AG04450 (cell line): ENCODE results near the gene VPS8. TPM values are rescaled to one million over a fixed set of nuclear protein-coding genes. Genes with fewer than 3 reads are reported as not detected.

Experiments used
- CTCF ChIA-PET: fragments of 300-600, 350-600 bp; formaldehyde crosslinking; extraction: SDS; loops from one replicate; lab custom pipeline; 2022; ENCODE audit warnings: antibody characterized with exemption, inconsistent platforms; lab: Charles Lee
- POLR2A ChIA-PET: fragments of 350-600 bp; formaldehyde crosslinking; extraction: SDS; loops from one replicate; lab custom pipeline; 2021; ENCODE audit warnings: antibody characterized with exemption, inconsistent platforms; lab: Yijun Ruan, JAX
- DNase-seq: peaks from one replicate; pipeline ENCODE4 v3.0.0-alpha.2; 2011; ENCODE audit warnings: low read depth, low spot score
- H3K27ac ChIP-seq: one replicate; pipeline ENCODE4 v1.5.1; 2012; ENCODE audit warnings: low read depth, low read length, control low read depth
- H3K27me3 ChIP-seq: one replicate; pipeline ENCODE4 v1.6.0; 2012; ENCODE audit warnings: low read length; ENCODE audit not compliant: control insufficient read depth, insufficient read depth
- H3K4me3 ChIP-seq: 2 replicates; pipeline ENCODE4 v1.5.1; 2011; ENCODE audit warnings: mild to moderate bottlenecking, low read depth, low read length, control low read depth
- H3K9me3 ChIP-seq: 2 replicates; pipeline ENCODE4 v1.5.1; 2012; ENCODE audit warnings: low read length; ENCODE audit not compliant: control insufficient read depth, insufficient read depth
- polyA minus RNA-seq: library from RNA; depleted of rRNA, polyadenylated mRNA; stranded (reverse); fragments of >200 nt; gene quantifications from 2 replicates; pipeline ENCODE4 v1.2.3, GENCODE V29; 2011; rRNA and poly(A)+ RNA removed
- polyA plus RNA-seq: library from polyadenylated mRNA; depleted of rRNA; stranded (reverse); fragments of >200 nt; gene quantifications from 2 replicates; pipeline ENCODE4 v1.2.3, GENCODE V29; 2011; rRNA removed
- TF ChIP-seq, protein P1 (sequence below): IDR thresholded peaks from 2 replicates; pipeline ENCODE4 v1.5.1; 2011; ENCODE audit warnings: low read depth, low read length, control low read depth, inconsistent platforms

Gene VPS8, protein sequence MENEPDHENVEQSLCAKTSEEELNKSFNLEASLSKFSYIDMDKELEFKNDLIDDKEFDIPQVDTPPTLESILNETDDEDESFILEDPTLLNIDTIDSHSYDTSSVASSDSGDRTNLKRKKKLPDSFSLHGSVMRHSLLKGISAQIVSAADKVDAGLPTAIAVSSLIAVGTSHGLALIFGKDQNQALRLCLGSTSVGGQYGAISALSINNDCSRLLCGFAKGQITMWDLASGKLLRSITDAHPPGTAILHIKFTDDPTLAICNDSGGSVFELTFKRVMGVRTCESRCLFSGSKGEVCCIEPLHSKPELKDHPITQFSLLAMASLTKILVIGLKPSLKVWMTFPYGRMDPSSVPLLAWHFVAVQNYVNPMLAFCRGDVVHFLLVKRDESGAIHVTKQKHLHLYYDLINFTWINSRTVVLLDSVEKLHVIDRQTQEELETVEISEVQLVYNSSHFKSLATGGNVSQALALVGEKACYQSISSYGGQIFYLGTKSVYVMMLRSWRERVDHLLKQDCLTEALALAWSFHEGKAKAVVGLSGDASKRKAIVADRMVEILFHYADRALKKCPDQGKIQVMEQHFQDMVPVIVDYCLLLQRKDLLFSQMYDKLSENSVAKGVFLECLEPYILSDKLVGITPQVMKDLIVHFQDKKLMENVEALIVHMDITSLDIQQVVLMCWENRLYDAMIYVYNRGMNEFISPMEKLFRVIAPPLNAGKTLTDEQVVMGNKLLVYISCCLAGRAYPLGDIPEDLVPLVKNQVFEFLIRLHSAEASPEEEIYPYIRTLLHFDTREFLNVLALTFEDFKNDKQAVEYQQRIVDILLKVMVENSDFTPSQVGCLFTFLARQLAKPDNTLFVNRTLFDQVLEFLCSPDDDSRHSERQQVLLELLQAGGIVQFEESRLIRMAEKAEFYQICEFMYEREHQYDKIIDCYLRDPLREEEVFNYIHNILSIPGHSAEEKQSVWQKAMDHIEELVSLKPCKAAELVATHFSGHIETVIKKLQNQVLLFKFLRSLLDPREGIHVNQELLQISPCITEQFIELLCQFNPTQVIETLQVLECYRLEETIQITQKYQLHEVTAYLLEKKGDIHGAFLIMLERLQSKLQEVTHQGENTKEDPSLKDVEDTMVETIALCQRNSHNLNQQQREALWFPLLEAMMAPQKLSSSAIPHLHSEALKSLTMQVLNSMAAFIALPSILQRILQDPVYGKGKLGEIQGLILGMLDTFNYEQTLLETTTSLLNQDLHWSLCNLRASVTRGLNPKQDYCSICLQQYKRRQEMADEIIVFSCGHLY (N-terminal part only)
- polyA plus RNA-seq (33.4 and 40.6 TPM in 2 replicates), polyA minus RNA-seq (48.0 and 97.7 TPM in 2 replicates)

DNA sequence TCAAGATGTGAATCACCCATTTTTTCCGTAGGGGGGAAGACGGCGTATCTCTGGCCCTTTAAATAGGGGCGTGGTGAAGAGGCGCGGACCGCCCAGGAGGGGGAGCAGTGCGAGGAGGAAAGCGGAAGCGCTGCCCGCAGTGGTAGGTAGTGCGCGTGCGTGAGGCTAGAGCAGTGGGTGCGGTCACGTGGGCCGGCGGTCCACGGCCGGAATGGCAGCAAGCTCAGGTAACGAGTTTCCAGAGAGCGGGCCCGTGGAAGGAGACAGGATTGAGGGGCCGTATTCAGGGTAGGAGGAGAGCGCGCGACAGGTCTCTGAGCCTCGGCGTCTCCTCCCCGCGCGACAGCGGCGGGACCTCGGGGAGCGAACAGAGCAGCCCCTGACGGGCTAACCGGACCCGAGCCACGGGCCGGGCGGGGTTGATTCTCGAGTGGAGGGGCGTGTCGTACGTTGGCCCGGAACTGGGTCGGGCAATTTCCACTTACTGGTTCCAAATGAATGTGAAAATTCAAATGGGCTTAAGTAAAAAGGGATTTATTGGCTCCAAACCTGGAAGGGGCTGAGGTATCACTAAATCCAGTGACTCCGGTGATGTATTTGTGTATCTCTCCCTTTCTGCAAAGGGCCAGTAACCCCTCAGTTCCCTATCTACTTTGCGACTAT, at the start of gene VPS8:
VPS8 (plus strand) TSS at position 168 of the 663 bp plus-strand sequence. CDS start 12,467 bp downstream, outside the sequence.
- ChIA-PET POLR2A (interaction anchor here (0.6 kb wide), 1 partner anchor 246 kb away, joined by 4 read pairs; no protein-coding TSS in a partner anchor), CTCF (interaction anchor here (0.6 to 1.8 kb wide), 19 partner anchors 9 to 440 kb away, joined by 3 to 27 read pairs (median 5); no protein-coding TSS in a partner anchor)
- H3K27me3 ChIP-seq: no peaks in the 10 kb centered on the region
- DNase-seq: peak; percentile 91
- no peak within 1 kb of the TSS for H3K27ac ChIP-seq
- H3K4me3 ChIP-seq: peak within 1 kb of the TSS; percentile 82
- TF ChIP-seq, protein P1, sequence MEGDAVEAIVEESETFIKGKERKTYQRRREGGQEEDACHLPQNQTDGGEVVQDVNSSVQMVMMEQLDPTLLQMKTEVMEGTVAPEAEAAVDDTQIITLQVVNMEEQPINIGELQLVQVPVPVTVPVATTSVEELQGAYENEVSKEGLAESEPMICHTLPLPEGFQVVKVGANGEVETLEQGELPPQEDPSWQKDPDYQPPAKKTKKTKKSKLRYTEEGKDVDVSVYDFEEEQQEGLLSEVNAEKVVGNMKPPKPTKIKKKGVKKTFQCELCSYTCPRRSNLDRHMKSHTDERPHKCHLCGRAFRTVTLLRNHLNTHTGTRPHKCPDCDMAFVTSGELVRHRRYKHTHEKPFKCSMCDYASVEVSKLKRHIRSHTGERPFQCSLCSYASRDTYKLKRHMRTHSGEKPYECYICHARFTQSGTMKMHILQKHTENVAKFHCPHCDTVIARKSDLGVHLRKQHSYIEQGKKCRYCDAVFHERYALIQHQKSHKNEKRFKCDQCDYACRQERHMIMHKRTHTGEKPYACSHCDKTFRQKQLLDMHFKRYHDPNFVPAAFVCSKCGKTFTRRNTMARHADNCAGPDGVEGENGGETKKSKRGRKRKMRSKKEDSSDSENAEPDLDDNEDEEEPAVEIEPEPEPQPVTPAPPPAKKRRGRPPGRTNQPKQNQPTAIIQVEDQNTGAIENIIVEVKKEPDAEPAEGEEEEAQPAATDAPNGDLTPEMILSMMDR: peak; percentile 52
- H3K9me3 ChIP-seq: no peaks in the 10 kb centered on the region; the same call in 1 of the 2 replicates

DNA sequence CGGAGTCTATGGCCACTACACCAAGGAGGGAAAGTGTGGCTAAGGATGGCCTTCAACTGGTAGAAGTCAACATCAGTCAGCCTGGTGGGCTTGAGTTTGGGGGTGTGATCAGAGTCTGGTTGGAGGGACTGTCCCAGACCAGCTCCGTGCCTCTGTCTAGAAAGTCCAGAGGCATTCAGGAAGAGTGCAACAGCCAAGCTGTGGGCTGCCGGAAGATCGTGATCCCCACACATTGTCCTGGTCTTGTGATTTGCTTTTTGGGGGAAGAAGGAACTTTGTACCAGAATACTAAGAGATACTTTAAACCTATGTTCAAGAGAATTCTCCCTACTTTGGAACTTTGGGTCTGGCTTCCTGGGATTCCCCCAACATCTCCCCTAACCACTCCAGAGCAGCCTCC, 47.8 kb upstream of the VPS8 start:
- TF ChIP-seq, protein P1: no peak
- no peaks in the 10 kb centered on the region for H3K27me3 ChIP-seq
- H3K27ac ChIP-seq: no peak overlapping the region
- ChIA-PET POLR2A (no interaction called here), CTCF (no interaction called here)
- no peak overlapping the region for H3K4me3 ChIP-seq
- H3K9me3 ChIP-seq: no peaks in the 10 kb centered on the region
- no peak for DNase-seq

DNA sequence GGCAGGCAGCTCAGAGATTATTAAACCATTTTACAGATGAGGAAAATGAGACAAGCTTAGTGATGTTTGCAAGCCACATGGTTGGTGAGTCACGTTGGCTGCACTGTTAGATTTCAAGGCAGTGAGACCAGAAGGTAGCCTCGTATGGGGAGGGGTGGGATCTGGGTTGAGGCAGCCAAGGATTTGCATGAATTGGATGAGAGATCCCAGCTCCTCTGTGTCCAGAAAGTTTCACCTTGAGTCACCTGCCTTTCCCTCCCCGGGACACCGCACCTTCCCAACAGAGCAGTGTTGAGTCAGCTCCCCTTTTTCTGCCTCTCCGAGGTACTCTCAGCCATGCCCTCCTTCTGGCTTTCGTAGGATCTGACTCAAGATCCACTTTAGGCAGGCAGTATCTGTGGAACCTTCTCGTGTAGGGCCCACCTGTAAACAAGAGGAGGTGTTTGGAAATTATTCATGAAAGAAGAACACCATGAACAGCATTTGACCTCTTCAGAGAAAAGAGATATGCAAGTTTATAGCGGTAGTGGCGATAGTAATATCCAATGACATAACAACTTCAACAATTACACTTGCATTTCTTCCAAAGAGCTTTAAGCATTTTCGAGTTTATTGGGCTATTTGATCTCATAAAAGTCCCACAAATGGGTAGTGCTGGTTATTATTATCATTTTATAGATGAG, 46.8 kb upstream of the VPS8 start:
- Histone ChIP-seq H3K4me3 (no peak overlapping the region), H3K9me3 (no peaks in the 10 kb centered on the region), H3K27ac (no peak overlapping the region), H3K27me3 (no peaks in the 10 kb centered on the region)
- no peak for DNase-seq
- ChIA-PET POLR2A (interaction anchor here (2.1 kb wide), 1 partner anchor 9 kb away, joined by 10 read pairs; no protein-coding TSS in a partner anchor), CTCF (interaction anchor here (0.6 to 2.8 kb wide), 5 partner anchors 13 to 350 kb away, joined by 3 to 12 read pairs (median 4); no protein-coding TSS in a partner anchor)
- TF ChIP-seq, protein P1: no peak

DNA sequence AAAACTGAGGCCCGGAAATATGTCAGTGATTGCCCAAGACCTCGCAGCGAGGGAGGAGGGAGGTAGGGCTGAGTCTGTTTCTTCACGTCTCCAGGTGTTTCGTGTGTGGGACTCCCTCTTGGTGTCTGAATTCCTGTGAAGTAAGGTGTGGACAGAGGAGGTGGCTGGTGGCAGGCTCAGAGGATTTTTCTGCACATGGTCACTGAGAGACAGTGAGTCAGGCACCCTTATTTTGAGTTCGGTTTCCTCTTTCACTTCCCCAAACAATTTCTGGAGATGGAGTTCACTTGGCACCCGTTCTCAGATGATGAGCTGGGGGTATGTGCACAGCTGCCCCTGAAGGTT, 46.3 kb upstream of the VPS8 start:
- H3K4me3 ChIP-seq: no peak overlapping the region
- no peaks in the 10 kb centered on the region for H3K9me3 ChIP-seq
- CTCF ChIA-PET: interaction anchor here (0.6 to 2.8 kb wide), 4 partner anchors 12 to 351 kb away, joined by 3 to 12 read pairs (median 6); no protein-coding TSS in a partner anchor
- no peaks in the 10 kb centered on the region for H3K27me3 ChIP-seq
- POLR2A ChIA-PET: interaction anchor here (1.5 to 2.1 kb wide), 2 partner anchors 9 to 204 kb away, joined by 7 to 10 read pairs; partner anchors contain the start of gene EPHB3
- TF ChIP-seq, protein P1: no peak
- H3K27ac ChIP-seq: no peak overlapping the region
- DNase-seq: no peak
